HG03460 (cell line): ENCODE data around the gene MERTK.
"Not testable (repeated sequence)": the region's sequence is repeated elsewhere in the genome, so short reads cannot be mapped to it uniquely, and the experiment has no call there.

ENCODE experiments used
- ATAC-seq: cut with Tn5 transposase; IDR thresholded peaks from one replicate; pipeline ENCODE4 v1.9.1; 2021; ENCODE audit not compliant: unreplicated experiment

Gene MERTK

DNA sequence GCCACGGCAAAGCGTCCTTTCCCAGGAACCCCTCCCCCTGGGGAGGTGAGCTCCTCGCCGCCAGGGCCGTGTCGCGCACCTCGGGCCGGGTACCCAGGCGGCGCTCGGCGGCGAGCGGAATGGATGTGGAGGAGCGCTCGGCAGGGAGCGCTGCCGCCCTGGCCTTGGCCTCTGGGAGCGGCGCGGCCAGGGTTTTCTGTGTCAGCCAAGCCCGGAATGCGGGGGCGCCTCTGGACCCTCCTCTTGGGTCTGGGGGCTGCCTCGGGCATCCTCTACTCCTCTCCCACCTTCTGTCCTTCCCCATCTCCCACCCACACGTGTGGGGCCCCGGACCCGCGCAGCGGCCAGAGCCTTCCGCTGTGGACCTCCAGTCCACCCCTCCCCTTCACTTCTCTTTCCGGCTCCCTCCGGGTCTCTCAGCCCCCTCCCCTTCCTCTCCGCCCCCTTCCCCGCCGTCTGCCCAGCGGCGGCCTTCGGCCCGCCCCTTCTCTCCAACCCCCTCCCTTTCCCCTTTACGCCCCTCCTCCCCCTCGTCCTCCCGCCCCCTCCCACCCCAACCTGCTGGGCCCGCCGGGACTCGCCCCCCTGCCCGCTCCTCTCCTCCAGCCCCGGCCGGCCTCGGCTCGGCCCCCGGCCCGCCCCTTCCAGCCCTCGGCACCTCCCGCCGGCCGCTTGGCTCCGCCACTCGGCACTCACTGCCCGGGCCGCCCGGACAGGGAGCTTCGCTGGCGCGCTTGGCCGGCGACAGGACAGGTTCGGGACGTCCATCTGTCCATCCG is at the start of gene MERTK:
Gene MERTK, plus strand, starts transcription at position 684 of the 779 bp plus-strand sequence. CDS start 129 bp downstream, outside the sequence.
- ATAC-seq, result no peak

DNA sequence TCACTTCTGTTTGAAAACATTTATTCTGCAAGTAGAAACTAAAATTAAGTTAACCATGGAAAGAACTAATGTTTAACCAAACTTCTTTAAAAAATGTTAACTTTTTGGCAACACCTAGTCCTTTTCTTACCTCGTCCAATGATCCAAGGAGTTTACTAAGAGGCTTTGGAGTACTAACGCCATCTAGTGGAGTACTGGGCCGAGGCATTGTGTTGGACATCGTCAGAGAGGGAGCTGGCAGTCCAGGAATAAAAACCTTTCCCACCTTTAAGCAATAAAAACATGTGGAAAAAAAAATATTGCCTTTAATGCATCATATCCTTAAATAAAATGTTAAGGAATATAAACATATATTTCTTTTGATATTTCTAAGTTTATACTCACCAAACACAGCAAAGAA is 47.8 kb upstream of the MERTK start:
- not testable (repeated sequence) for ATAC-seq

DNA sequence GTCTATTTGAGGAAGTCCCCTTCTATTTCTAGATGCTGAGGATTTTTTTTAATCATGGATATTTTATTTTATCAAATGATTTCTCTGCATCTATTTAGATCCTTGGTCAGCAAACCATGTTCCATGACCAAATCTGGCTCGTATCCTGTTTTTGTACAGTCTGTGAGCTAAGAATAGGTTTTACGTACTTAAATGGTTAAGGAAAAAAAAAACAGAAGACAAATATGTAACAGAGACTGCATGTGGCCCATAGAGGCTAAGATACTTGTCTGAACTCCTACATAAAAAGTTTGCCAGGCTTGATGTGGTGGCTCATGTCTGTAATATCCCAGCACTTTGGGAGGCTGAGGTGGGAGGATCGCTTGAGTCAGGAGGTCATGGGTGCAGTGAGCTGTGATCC is 45.9 kb upstream of the MERTK start:
- not testable (repeated sequence) for ATAC-seq

DNA sequence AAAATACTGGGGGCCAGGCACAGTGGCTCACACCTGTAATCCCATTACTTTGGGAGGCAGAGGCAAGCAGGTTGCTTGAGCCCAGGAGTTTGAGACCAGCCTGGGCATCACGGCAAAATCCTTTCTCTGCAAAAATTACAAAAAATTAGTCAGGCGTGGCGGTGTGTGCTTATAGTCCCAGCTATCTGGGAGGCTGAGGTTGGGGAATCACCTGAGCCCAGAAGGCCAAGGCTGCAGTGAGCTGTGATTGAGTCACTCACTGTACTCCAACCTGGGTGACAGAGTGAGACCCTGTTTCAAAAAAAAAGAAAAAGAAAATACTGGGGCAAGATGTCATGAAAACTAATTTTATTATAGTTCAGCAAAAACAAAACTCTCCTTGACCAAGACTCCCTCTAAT is 38.4 kb upstream of the MERTK start:
- not testable (repeated sequence) for ATAC-seq

DNA sequence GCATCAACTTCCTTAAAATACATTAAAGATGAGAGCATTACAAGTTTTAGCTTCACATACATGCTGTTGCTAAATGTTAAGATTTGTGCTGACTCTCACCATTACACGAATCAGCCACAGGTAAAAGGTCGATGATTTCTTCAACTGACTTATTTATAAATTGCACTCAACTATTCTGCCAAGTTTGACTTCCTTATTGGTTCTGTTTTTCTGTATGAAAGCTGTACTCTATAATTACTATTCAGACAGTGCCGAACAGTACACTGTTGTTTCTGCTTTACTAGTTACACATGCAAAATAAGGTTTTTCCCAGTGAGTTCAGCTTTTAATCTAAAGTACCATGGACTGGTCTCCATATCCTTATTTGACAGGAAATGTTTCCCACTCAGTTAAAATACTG is 33.3 kb upstream of the MERTK start:
- not testable (repeated sequence) for ATAC-seq

DNA sequence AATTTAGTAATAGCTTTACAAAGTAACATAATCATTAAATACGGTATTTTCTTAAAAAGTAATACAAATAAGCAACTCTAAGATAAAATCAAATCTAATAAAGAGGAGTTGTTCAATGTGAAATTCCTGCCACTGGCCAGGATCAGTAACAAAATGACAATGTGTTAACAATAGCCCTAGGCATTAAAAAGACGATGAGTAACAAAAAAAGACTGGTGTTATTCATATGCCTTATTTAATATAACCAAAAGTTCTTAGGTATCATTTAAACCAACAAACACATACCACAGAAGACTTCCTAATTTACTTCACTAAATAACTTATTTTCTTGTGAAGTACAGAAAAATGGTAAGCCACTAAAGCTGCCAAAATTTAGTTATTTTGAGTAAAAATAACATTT is 25.6 kb upstream of the MERTK start:
- not testable (repeated sequence) for ATAC-seq

DNA sequence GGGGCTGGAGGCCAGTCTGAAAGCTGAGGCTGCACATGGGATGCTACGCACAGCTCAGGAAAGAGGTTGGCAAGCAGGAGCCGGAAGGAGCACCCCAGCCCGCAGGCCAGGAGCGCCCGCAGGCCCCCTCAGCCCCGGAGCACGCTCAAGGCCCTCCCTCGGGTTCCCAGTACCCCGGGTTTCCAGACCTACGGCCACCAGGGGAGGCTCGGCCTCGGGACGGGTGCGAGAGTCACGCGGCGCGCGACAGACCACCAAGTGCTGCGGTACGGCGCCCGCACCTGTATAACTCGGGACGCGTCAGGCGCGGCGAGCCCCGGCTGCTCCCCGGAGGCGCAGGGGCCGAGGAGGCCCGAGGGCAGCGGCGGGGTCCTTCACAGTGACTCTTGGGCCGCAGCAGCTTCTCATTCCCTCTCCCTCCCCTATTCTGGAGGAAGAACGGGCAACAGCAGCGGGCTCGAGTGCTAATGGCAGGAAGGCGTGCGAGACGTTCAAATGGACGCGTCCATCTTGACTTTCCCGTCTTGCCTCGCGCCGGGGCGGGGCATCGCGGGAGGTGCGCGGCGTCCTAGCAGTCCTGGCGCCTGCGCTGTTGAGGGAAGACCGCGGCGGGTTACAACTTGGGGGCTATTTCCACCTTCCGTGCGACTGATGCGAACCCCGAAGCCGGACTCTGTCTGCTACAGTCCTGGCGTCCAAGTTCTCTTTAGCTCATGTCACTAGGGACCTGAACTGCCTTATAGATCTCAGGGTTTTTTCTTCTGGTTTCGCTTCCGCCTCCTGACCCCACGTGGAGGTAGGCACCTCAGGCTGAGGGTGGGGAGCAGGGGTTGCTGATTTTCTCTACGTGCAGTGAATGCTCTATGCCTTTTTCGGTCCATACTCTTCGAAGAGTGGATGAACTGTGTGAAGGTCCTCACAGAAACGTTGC is 14.5 kb upstream of the MERTK start, which contains the start of gene ANAPC1:
Gene ANAPC1, minus strand, starts transcription at position 533 of the 931 bp plus-strand sequence. CDS start 3,368 bp downstream, outside the sequence.
- ATAC-seq, result peak; percentile 85

DNA sequence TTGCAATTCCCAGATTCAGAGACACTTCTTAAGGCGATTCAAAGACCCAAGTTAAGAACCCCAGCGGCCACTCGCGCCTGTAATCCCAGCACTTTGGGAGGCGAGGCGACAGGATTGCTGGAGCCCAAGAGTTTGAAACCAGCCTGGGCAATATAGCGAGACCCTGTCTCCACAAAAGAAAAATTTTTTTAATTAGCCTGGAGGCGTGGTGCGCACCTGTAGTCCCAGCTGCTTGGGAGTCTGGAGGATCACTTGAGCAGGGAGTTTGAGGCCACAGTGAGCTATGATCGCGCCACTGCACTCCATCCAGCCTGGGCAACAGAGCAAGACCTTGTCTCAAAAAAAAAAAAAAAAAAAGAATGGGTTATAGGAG is 13.8 kb upstream of the MERTK start:
- no peak for ATAC-seq

DNA sequence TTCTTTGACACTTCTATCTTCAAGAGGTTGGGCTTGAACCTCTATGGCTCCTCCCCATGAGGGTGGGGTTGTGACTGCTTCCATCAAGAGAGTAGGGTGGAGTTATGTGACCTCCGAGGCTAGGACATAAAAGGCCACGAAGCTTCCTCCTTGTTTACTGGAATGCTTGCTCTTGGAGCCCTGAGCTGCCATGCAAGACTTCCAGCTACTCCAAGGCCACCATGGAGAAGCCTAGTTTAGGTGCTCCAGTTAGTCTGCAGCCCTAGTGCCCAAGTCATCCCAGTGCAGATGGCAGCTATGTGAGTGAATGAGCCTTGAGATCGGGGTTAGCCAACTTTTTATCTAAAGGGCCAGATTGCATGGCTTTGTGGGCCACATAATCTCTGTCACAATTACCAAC is 2.4 kb upstream of the MERTK start:
- ATAC-seq, result no peak

DNA sequence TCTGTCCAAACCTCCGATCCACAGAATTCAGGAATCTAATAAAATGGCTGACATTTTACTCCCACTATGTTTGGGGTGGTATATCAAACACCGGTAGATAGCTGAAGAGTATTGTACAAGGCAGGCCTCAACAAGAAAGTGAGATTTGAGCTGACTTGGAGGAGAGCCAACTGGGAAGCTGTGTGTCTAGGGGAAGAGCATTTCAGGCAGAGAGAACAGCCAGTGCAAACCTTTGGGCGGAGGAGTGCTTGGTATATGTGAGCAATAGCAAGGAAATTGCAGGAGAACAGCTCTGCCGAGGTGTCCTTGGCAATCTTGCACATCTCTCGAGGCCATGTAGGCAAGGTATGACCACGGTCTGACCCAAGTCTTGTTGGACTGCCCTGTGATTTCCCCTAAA is 1.8 kb upstream of the MERTK start:
- ATAC-seq, result no peak

DNA sequence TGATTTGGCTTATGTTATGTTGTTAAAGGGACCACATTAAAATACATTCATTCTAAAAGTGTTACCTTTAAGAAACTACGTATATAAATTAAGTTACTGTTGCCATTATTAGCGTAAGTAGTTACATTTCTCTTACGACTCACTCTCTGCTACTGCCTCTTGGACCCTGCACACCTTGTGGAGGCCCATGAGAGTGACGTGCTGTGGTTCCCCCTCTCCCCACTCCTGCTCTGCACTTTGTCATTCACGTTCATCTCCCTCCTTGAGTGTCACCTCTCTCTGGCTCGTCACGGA is 830 bp upstream of the MERTK start:
- ATAC-seq, result no peak

DNA sequence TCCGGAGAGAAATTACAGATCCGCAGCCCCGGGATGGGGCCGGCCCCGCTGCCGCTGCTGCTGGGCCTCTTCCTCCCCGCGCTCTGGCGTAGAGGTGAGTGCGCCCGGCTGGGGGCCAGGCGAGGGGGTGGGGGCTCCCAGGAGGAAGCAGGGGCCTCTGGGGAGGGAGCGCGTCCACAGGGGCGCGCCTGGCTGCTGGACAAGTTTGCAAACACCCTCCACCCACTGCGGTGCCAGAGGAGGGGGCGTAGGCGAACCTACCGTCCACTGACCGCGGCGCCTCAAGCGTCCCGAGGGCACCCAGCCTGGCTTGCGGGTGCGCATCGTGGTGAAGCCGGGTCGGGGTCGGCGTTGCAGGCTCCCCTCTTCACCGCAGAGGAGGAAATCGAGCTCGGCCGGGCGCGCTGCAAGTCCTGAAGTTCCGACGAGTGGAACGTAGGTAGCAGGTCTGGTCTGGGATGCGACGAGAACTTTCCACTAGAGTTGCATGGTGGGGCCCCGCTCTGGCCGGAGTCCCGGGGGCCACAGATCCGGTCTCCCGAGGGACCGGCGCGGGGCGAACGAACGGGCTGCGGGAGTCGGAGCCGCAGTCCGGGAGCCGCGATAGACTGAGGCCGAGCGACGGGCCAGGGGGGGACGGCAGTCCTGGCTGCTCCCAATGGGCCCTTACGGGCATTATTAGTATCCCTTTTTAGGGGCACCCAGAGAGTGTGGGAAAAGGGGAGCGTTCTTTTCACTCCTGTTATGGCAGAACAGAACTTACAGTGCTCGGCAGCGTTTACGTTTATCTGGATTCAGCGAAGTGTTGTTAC is 502 bp downstream of the MERTK start:
- ATAC-seq, result no peak

DNA sequence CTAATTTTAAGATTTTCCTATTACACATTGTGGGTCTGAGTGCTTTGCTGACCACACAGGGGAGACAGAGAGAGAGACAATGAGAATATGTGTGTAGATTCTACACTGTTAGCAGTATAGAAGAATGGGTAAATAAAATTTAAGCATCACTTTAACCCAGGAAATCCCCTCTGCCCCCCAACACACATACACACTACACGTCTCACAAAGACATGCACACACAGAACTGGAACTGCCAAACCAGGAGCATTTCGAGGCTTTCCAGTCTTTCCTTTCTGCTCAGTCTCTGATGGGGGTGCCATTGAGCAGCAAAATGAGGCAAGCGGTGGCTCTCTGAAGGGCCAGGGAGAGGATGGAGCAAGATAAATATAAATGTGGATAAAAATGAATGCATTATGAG is 2.5 kb downstream of the MERTK start:
- ATAC-seq, result no peak

DNA sequence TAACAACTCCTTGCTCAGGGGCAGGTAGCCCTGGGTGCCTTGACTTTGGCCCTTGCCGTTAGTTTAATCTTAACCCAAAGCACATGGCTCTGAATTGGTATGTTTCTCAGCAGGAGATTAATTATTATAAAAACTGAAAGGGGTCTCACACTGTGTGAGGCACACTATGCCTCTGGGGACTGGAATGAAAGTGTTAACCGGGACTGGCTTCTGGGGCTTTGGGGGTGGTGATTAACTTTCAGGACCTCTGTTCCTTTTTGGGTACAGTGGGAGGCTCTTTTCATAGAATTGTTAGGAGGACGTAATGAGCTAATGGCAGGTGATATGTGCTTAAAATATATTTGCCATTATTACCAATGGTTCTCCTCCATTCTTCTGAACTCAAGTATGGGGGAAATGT is 5.1 kb downstream of the MERTK start:
- ATAC-seq, result no peak

DNA sequence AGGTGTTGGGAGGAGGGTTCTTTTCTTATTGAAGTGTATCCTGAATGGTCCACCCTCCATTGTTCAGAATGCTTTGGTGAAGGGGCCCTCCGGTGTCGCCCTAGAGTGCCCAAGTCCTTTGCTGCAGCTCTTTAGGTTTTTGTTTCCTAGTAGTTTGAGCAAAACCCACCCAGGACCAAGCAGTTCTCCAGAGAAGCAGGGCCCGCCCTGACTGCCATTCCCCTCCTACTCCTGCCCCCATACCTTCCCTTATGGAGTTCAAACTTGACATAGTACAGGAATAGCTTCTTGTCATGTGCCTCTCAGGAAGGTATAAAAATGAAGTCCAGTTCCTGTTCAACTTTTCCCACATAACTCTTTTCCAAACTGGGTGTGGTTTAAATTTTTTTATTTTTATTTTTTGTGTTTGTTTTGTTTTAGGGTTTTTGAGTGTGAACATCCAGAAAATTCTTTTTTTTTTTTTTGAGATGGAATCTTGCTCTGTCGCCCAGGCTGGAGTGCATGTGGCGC is 5.6 kb downstream of the MERTK start:
- no peak for ATAC-seq

DNA sequence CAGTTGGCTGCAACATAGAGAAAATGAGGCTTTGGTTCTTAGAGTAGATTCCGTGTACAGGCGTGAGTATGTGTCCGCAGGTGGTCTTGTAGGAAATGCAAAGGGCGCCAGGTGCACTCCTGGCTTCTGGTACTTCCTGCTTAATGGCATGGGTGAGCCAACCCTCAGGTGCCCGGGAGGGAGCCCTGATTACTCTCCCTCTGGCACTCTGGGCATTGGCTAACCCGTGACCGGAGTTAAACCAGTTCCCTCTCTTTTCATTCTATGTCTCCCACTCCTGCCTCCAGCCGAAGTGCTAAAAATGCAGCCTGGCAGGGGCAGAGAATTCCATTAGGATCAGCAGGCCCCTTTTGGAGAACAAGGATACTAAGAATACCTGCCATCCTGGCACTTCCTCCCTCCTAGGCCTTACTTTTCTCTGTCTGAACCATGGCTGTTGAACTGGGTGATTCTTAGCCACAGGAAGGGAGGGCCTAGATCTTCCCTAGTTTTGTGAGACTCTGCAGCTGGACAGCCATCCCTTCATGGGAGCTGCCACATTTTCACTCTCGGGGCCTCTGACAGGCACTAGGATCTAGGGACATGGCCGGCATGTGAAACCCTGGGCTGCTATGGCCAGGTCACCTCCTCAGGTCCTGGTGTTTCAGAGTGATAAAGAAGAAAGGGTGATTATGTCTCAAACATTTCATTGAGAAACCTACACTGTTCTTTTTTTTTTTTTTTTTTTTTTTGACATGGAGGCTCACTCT is 6.5 kb downstream of the MERTK start:
- no peak for ATAC-seq

DNA sequence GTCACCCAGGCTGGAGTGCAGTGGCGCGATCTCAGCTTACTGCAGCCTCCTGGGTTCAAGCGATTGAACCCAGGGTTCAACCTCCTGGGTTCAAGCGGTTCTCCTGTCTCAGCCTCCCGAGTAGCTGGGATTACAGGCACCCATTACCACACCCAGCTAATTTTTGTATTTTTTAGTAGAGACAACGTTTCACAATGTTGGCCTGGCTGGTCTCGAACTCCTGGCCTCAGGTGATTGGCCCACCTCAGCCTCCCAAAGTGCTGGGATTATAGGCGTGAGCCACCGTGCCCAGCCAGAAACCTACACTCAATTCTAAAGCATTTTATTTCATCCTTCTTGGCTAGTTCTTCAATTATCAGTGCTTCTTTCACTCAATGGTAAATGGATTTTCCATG is 7.1 kb downstream of the MERTK start:
- ATAC-seq, result not testable (repeated sequence)

DNA sequence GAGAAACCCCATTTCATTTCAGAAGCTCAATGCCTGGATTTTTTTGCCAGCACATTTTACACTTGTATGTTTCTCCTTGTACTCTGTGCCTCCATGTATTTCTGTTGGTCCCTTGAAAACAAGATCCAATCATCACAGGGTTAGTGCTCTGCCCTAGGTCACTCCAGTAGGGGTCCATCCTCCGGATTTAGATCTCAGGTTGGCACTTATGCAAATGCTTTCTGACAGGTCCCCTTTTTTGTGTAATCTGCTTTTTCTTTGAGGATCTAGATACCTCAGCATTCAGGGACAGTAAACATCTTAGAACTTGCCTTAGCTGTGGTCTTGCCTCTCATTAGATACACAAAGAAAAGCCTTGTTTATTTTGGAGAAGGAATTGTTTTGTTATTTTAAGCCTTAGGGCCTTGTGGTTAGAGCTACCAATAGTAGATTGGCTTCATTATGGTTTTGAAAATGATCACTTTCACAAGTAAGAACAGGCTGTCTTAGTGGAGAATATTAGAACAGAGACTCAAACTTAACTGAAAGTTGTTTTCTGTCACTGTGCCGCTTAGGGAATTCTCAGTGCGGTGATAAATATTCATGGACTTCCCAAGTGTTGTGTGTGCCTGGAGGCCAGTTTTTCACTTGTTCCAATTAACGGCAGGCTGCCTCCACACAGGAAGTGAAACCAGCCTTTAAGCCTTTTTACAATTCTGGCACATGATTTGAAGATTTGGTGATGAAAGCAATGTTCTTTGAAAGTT is 7.8 kb downstream of the MERTK start:
- peak; percentile 73 for ATAC-seq

DNA sequence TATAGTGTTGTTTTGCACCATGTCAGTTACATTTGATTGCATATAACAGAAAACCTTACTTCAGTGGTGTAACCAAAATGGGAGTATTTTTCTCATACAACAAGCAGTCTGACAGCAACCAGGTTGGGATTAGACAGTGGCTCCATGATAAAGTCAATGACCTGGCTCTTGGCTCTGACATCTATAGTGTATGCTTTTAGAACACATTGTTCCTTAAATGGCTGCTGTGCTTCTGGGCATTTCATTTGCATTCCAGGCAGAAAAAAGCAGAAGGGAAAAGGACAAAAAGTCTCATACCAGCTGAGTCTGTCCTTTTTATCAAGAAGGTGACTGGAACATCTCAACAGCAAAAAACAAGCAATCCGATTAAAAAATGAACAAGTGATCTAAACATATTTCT is 10.2 kb downstream of the MERTK start:
- ATAC-seq, result no peak

DNA sequence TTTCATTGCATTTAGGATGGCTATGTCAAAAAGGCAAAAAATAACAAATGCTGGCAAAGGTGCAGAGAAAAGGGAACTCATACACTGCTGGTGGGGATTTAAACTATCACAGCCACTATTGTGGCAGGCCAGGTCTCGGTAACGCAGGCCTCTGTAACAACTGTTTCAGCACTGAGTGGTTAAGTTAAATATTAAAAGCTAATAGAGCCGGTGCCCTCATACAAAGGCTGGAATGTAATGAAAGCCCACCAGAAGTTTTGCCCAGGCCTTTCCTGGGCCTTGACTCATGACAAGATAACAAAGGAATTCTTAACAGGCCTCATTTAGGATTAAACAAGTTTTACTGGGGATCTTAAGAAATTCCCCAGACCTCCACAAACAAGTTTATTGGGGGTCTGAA is 10.7 kb downstream of the MERTK start:
- no peak for ATAC-seq
